GM20000 (cell line): ENCODE data around the gene CSF3.
A peak's percentile ranks its signal among the peaks of the same experiment; 100 is the strongest.

Experiments
- DNase-seq: peaks from one replicate; pipeline ENCODE4 v3.0.0; 2012; ENCODE audit warnings: low spot score
- CTCF ChIP-seq: IDR thresholded peaks from 2 replicates; pipeline ENCODE4 v1.5.1; 2012; ENCODE audit warnings: mild to moderate bottlenecking, control low read depth; ENCODE audit errors: extremely low read depth, missing control alignments

Gene CSF3

DNA sequence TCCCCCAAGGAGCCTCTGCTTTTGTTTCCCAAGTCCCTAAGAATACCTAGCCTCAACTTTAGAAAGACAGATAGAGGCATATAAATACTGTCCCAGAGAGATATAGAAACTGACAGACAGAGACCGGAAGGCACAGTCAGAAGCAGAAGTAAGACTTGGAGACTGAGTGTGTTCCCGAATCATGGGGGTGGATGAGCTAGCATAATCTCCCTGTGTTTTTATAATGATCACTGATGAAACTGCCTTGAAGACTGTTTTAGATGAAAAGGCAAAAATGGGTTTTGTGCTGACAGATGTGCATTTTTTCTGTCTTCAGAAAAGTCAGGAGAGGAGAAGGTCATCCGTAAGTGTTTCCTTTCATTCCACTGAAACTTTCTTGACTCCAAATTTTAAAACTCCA, 43.0 kb upstream of the CSF3 start:
- DNase-seq: no peak
- TF ChIP-seq CTCF: no peak

DNA sequence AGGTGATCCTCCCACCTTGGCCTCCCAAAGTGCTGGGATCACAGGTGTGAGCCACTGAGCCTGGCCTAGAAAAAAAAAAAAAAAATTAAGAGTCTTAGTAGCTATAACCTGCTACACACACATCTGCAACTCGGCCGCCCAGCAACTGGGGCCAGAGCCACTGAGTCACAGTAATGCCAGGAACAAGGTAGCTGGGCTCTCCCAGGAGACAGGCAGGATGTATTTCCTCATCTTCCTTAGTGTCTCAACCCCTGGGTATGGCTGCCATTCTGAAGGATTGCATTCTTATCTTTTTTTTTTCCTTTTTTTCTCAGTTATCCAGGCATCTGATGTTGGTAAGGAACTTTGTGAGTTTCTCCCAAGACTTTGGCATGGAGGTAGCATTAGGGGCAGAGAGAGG, 41.7 kb upstream of the CSF3 start:
- no peak for TF ChIP-seq CTCF

GRCh38 chr17:39974433-39974832, 40.8 kb upstream of the CSF3 start:
- TF ChIP-seq CTCF: no peak
- DNase-seq: no peak

More for the DNA sequence above, 41.7 kb upstream of the CSF3 start:
- DNase-seq: no peak

- DNase-seq: no peak
- no peak for TF ChIP-seq CTCF
These were observed 39.4 kb upstream of the CSF3 start for GRCh38 chr17:39975801-39976200.

- DNase-seq: no peak
- no peak for TF ChIP-seq CTCF
These were observed 36.1 kb upstream of the CSF3 start for GRCh38 chr17:39979016-39979670.

- no peak for TF ChIP-seq CTCF
- peak; percentile 22 for DNase-seq
These were observed 35.3 kb upstream of the CSF3 start for GRCh38 chr17:39979893-39980350.

GRCh38 chr17:39980351-39981206, 34.7 kb upstream of the CSF3 start, which contains the start of gene PSMD3:
PSMD3 (plus strand) TSS chr17:39980807; CDS start chr17:39980971, 164 bp downstream.
- peak; percentile 96 for DNase-seq
- TF ChIP-seq CTCF: peak; percentile 57
